Calu3 (cell line): Measurements from ENCODE around the gene TMIGD3. TPM values are rescaled to one million over a fixed set of nuclear protein-coding genes. Genes with fewer than 3 reads are reported as not detected.
A peak's percentile ranks its signal among the peaks of the same experiment; 100 is the strongest.

Experiments used
- BruUV-seq: library from RNA; stranded (reverse); fragments of 400-500 nt; replicated peaks from 2 replicates; lab custom pipeline; 2021; lab: Mats Ljungman, UMichigan
- CTCF ChIA-PET: fragments of 300-600 bp; sonication (Branson Sonifier 250); formaldehyde crosslinking; loops from one replicate; lab custom pipeline; 2022; ENCODE audit warnings: antibody characterized with exemption; lab: Charles Lee
- DNase-seq: peaks from one replicate; pipeline ENCODE4 v3.0.0; 2022
- H3K27ac Mint-ChIP-seq: one replicate; pipeline ENCODE4 v1.8.0; 2022; ENCODE audit warnings: mixed read lengths; ENCODE audit not compliant: unreplicated experiment
- H3K27me3 Mint-ChIP-seq: one replicate; pipeline ENCODE4 v1.8.0; 2022; ENCODE audit warnings: mixed read lengths; ENCODE audit not compliant: unreplicated experiment
- H3K36me3 Mint-ChIP-seq: one replicate; pipeline ENCODE4 v1.8.0; 2022; ENCODE audit warnings: mild to moderate bottlenecking, moderate library complexity, mixed read lengths; ENCODE audit not compliant: insufficient read depth, unreplicated experiment
- H3K4me1 Mint-ChIP-seq: one replicate; pipeline ENCODE4 v1.8.0; 2022; ENCODE audit warnings: mild to moderate bottlenecking, low read depth, mixed read lengths; ENCODE audit not compliant: unreplicated experiment
- H3K4me3 Mint-ChIP-seq: one replicate; pipeline ENCODE4 v1.8.0; 2022; ENCODE audit warnings: mild to moderate bottlenecking, low read depth, moderate library complexity, mixed read lengths; ENCODE audit not compliant: unreplicated experiment
- H3K9me3 Mint-ChIP-seq: one replicate; pipeline ENCODE4 v1.8.0; 2022; ENCODE audit warnings: low read depth, mixed read lengths; ENCODE audit not compliant: unreplicated experiment
- CTCF ChIP-seq: fragments of 200-600 bp; IDR thresholded peaks from one replicate; pipeline ENCODE4 v1.8.0; 2022; ENCODE audit warnings: antibody characterized with exemption; ENCODE audit not compliant: unreplicated experiment
- intact Hi-C: fragments of 100-400 bp; cut with micrococcal nuclease; formaldehyde crosslinking; loops from one replicate; pipeline ENCODE4 v1.10.0; 2022; ENCODE audit not compliant: unreplicated experiment
- total RNA-seq: library from RNA; stranded (reverse); gene quantifications from 2 replicates; pipeline ENCODE4 v1.2.3, GENCODE V29; 2022

Gene TMIGD3
- total RNA-seq, 1 experiment from 2014 or later = not detected

DNA sequence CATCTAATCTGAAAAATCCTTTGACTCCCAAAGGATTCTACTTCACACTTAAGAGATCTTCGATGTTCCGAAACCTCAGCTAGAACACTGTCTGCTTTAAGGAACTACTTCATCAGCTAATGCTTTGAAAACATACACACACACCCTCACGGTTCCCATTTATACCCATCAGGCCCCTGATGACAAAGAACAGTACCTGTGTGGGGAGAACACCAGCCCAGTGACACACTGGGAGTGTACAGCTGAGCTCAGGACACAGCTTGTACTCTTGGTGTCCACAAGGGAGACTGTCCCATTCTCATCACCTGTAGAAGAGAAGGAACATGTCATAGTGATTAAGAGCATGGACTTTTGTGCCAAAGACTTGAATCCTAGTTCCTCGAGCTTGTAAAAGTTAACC lies 61.0 kb downstream of the TMIGD3 start:
- H3K4me3 Mint-ChIP-seq = no peak overlapping the region

DNA sequence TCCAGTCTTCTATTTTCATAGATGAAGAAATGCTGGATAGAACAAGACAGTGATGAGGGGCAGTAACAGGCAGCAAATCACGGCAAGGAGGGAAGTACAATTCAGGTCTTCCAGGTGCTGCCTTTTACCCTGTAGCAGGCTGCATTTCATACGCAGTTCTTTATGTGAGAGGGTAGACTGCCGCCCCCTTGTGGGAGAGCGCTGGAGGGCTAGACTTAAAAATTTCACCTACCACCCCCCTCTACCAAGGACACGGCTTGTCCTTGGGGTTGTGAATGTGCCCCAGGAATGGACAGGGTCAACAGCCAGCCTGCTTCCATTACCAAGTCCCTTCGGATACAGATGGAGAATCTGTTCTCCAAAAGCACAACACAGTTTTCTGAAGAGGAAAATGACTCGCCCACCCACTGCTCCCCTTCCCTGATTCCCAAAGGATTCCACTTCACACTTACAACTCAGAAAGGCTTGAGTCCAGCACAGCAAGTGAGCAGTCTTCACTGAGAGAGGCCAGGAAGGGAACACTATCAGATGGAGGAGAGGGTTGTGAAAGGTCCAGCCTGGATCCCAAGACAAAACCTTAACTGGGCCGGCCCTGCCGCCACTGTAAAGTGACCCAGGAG lies 61.8 kb downstream of the TMIGD3 start:
- Mint-ChIP-seq H3K4me3 (no peak overlapping the region), H3K27me3 (no peaks in the 10 kb centered on the region), H3K36me3 (peaks cover 19% of the 10 kb centered on the region), H3K4me1 (peaks cover 8% of the 10 kb centered on the region), H3K27ac (no peak overlapping the region), H3K9me3 (no peaks in the 10 kb centered on the region)
- intact Hi-C loops = no loop called here
- BruUV-seq = no TSS peak
- peak; percentile 42 for TF ChIP-seq CTCF
- peak; percentile 28 for DNase-seq
- CTCF ChIA-PET = interaction anchor here (0.5 kb wide), 1 partner anchor 12 kb away, joined by 3 read pairs; no protein-coding TSS in a partner anchor

More for the DNA sequence above, 61.0 kb downstream of the TMIGD3 start:
- Mint-ChIP-seq H3K27ac (no peak overlapping the region), H3K4me1 (peaks cover 15% of the 10 kb centered on the region), H3K9me3 (no peaks in the 10 kb centered on the region), H3K27me3 (no peaks in the 10 kb centered on the region), H3K36me3 (peaks cover 20% of the 10 kb centered on the region)
- TF ChIP-seq CTCF = no peak
- intact Hi-C loops = no loop called here
- no peak for DNase-seq
- no TSS peak for BruUV-seq
- CTCF ChIA-PET = no interaction called here

- TF ChIP-seq CTCF = no peak
- Mint-ChIP-seq H3K27ac (no peak overlapping the region), H3K27me3 (no peaks in the 10 kb centered on the region), H3K9me3 (no peaks in the 10 kb centered on the region), H3K4me3 (no peak overlapping the region), H3K36me3 (peaks cover 13% of the 10 kb centered on the region), H3K4me1 (no peaks in the 10 kb centered on the region)
- no TSS peak for BruUV-seq
- CTCF ChIA-PET = no interaction called here
- no peak for DNase-seq
- intact Hi-C loops = no loop called here
Measured at GRCh38 chr1:111439461-111440351, 63.7 kb downstream of the TMIGD3 start.

GRCh38 chr1:111436726-111437125 lies 66.7 kb downstream of the TMIGD3 start:
- peaks cover 13% of the 10 kb centered on the region for H3K36me3 Mint-ChIP-seq
- CTCF ChIA-PET = no interaction called here
- H3K4me1 Mint-ChIP-seq = no peaks in the 10 kb centered on the region
- intact Hi-C loops = no loop called here
- H3K4me3 Mint-ChIP-seq = no peak overlapping the region
- TF ChIP-seq CTCF = no peak
- no peak for DNase-seq
- H3K27ac Mint-ChIP-seq = no peak overlapping the region
- no peaks in the 10 kb centered on the region for H3K27me3 Mint-ChIP-seq
- no TSS peak for BruUV-seq
- H3K9me3 Mint-ChIP-seq = no peaks in the 10 kb centered on the region

Other genes starting within 250 kb of the TMIGD3 start
- not detected in 2 replicates for gene CHIA, start 212.8 kb downstream of the TMIGD3 start, total RNA-seq
- gene OVGP1, start 75.9 kb downstream of the TMIGD3 start, total RNA-seq = 1.5 and 3.7 TPM in 2 replicates
- 27.7 and 28.4 TPM in 2 replicates for gene WDR77, start 54.4 kb downstream of the TMIGD3 start, total RNA-seq
- 149 and 157 TPM in 2 replicates for gene ATP5PB, start 54.2 kb downstream of the TMIGD3 start, total RNA-seq
- gene C1orf162, start 29.6 kb downstream of the TMIGD3 start, total RNA-seq = 0.56 and 0.85 TPM in 2 replicates
- gene ADORA3, start within 50 bp of the TMIGD3 start, total RNA-seq = not detected in 2 replicates
- 33.2 and 34.6 TPM in 2 replicates for gene RAP1A, start 116.2 kb upstream of the TMIGD3 start, total RNA-seq
- 0.07 TPM in 1 of 2 replicates, not detected in the other for gene INKA2, start 235.8 kb upstream of the TMIGD3 start, total RNA-seq